ENCODE data around the gene BORCS5.
A peak's percentile ranks its signal among the peaks of the same experiment; 100 is the strongest.
"Not testable (repeated sequence)": the region's sequence is repeated elsewhere in the genome, so short reads cannot be mapped to it uniquely, and the experiment has no call there.

BORCS5 gene

DNA sequence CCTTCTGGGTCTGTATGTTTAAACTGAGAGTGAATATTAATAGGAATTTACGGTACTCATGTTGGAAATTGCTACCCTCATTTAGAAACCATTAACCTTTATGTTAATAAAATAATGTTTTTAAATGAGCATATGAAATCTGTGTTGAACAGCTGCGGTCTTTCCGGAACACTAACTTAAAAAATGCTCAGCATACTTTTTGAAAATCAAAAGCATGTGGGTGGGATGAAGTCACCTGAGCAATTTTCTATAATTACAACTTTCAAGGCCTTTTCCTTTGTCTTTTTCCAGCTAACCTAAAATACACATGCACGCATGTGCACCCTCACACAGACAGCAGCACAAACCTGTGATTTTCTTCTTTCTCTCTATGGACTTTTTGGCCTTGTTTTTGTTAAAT lies 39.8 kb downstream of the BORCS5 start:
- DNase-seq (ENCODE audit: low spot score), result no peak

DNA sequence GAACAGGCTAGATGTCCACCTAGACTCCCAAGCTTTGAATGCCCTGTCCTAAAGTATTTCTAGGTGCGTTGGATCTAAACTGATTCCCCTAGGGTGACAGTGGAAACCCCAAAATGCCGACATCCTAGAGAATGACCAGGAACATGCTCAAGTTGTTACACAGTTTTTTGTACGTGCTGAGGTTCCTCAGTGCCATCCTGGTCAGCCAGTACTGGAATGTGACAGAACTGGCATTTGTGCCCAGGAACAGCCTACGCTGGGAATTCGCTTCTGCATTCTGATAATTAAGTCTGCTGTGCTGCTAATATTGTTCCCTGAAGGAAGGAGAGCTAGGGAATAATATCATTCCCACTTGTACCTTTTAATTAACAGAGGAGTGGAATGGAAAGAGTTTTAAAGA lies 40.3 kb downstream of the BORCS5 start:
- DNase-seq (ENCODE audit: low spot score), result no peak

DNA sequence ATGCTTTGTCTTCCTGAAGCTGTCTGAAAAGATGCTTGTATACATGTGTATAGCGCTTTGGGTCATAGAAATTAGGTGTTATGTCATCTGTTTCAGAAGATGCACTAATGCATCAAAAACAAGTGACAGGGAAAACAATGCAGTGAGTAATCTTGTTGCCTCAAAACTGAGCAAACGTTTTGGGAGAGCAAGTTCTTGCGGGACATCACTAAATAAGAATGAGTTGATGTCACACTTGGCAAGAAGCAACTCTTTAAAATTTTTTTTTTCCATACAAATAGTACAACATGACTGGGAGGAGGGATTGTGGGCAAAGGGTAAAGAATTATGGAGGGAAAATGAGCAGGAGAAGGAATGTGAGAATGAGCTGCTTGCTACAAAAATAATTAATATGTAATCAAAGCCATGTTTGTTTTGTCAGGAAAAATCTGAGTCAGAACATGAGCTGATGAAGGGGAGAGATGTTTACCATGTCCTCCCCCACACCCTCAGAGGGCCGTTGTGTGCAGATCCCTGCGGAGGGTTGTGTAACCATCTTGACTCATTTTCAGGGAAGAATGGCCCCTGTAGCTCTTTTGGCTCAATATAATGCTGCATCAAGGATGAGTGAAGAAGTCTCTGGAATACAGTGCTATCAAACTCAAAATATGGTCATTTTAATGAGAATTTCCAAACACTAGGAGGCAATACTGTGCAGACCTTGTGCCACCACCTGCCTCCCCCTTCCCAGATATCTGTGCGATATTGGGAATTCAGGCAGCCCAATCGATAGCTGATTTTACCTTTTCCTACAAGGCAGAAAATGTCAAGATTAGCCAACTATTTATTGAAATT lies 41.4 kb downstream of the BORCS5 start:
- DNase-seq (ENCODE audit: low spot score), result peak; percentile 87

DNA sequence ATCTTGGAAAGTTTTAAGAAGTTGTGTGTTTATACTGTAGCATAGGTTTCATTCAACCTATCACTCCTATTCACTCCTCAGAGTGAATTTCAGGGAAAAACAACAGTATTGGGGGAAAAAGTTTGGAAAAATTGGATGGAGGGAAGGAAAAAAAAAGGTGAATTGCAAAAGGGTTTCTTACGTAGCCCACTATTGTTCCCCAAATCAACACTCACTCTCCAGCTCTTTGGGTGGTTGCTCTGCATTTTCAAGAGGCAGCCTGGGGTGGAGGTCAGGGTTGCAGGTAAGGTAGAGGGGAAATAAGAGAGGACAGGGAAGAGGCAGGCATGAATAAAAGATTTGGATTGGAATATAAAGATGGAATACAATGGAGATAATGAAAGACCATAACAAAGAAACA lies 42.3 kb downstream of the BORCS5 start:
- no peak for DNase-seq (ENCODE audit: low spot score)

DNA sequence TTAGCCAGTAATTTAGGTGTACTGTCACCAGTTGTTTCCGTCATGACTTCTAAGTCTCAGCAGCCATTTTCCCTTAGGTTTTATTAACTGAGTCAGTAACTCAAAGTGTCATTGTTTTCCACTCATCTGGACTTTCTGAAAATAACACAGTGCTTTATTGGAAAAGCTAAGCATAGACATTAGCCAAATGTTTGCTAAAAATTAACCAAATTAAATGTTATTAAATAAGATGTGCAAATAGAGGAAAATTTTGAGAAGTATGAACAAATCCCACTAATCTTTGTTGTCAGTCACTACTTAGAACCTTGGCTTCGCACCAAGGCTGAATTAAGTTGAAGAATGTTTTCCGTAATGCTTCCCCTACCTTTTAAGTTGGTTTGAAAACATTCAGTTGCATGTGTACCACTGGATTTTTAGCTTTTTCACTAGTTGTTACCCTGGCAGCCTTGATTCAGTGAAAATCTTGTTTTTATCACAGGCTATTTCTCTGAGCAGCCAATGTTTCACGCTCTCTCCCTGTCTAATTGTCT lies 43.0 kb downstream of the BORCS5 start:
- DNase-seq (ENCODE audit: low spot score), result no peak

DNA sequence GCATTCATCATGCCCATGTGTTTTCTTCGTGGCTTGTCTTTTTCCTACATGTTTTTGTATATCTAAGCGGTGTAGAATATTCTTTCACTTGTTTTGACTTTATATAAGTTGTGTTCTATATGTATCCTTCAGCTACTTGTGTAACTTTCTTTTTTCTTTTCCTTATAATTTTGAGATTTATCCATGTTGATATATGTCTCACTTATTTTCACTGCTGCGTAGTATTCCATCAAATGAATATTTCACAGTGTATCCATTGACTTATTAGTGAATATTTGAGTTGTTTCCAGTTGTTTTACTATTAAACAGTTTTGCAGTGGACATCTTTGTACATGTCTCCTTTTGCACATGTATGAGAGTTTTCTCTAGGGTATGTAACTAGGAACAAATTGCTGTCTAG lies 43.9 kb downstream of the BORCS5 start:
- no peak for DNase-seq (ENCODE audit: low spot score)

DNA sequence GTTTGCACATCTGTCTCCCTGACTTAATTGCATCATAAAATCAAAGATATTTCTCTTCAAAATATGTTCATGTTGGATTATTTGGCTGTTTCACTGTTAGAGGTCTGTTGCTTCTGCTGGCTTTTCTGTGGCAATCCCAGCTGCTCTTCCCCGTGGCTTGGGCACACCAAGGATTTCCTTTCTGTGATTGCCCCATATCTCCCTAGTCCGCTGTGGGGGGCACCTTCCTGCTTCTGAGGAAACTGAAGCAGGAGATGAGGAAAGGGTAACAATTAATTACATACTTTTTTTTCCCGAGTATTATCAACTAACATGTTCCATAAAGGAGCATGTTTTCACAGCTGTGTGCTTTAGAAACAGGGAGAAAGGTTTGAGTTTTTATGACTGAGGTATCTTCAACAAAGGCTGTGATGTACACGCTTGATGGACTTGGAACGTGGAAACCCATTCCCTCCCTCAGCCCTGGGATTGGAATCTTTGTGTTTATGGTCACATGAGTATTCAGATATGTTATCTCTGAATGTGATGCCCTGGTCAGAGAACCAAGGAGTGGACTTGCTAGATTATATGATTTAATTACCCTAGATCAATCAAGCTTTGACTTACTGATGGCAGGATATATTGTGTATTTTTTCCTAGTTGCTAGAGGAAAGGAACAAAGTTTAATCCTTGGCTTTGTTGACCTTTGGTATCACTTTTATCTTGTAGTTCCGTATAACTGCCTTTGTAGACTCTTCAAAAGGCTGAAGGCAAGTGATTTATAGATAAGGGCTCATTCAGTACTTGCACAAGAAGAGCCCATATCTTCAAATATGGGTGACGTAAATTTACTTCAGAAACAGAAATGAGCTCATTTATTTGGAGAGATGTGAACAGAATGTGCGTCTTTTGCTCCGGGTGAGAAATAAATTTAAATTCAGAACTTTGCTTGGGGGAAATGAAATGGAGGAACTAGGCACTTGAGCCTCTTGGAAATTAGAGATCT lies 46.7 kb downstream of the BORCS5 start:
- DNase-seq (ENCODE audit: low spot score), result no peak

DNA sequence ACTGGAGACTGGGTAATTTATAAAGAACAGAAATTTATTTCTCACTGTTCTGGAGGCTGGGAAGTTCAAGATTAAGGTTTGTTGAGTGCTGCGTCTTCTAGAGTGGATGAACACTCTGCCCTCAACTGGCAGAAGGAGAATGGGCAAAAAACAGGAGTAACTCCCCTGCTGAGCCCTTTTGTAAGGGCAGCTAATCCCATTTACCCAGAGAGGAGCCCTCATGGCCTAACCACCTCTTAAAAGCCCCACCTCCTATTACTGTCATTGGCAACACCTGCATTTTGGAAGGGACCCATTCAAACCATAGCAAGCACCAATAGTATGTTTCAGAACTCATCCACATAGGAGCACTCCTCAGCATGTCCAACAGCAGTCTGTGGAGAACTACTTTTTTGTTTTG lies 47.4 kb downstream of the BORCS5 start:
- no peak for DNase-seq (ENCODE audit: low spot score)

DNA sequence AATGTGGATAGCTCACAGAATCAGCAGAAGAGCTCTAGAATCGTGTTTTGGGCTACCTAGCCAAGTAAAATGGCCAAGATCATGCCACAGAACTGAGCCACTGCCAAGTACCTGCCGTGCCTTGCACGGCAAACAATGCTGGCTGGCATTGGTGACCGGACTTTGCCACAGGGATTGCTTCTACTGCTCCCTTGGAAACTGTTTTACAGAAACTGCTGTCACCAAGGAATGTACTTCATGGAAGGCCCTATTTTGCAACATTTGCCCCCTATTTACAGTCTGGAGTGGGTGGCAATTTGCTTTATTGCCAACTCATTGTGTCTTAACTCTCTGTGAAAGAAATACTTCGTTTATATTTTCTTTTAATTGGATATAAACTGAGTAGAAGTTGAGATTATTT lies 49.0 kb downstream of the BORCS5 start:
- no peak for DNase-seq (ENCODE audit: low spot score)

DNA sequence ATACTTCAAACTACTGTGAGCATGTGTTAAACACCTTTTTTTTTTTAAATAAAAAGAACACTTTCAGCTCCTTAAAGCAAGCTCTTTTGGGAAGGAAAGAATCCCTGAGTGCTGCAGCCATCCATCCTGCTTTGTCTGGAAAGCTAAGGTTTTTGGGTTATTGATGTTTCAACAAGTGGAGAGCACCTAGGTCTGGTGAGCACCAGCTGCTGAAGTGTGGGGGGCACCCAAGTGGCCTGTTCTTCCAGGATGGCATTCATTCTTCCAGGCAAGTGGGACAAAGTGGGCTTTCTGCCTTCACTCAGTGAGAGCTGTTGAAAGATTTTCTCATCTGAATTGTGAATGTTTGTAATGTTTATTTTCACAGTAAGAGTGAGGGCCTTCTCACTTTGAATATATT lies 49.9 kb downstream of the BORCS5 start:
- DNase-seq (ENCODE audit: low spot score), result no peak

DNA sequence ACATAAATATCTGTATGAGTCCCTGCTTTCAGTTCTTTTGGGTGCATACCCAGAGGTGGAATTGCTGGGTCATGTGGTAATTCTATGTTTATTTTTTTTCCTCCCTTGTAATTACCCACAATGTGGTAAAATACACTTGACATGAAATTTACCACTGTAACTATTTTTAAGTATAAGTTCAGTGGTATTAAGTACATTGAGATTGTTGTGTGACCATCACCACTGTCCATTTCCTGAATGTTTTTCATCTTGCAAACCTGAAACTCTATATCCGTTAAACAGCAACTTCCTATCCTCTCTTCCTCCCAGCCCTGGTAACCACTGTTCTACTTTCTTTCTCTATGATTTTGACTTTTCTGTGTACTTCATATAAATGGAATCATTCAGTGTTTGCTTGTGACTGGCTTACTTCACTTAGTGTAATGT lies 51.4 kb downstream of the BORCS5 start:
- no peak for DNase-seq (ENCODE audit: low spot score)

DNA sequence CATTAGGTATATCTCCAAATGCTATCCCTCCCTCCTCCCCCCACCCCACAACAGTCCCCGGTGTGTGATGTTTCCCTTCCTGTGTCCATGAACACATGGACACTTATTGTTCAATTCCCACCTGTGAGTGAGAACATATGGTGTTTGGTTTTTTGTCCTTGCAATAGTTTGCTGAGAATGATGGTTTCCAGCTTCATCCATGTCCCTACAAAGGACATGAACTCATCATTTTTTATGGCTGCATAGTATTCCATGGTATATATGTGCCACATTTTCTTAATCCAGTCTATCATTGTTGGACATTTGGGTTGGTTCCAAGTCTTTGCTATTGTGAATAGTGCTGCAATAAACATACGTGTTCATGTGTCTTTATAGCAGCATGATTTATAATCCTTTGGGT lies 52.5 kb downstream of the BORCS5 start:
- not testable (repeated sequence) for DNase-seq (ENCODE audit: low spot score)

DNA sequence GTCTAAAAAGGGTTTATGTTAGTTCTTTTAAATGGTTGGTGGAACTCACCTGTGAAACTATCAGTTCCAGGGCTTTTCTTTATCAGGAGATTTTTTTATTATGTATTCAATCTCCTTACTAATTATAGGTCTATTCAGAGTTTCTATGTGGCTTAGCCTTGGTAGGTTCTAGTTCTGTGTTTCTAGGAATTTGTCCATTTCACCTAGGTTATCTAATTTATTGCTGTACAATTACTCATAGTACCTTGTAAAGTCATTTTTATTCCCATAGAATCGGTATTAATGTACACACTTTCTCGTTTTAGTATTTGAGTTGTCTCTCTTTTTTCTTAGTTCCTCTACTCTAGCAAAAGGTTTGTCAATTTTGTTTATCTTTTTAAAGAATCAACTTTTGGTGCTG lies 59.0 kb downstream of the BORCS5 start:
- no peak for DNase-seq (ENCODE audit: low spot score)

DNA sequence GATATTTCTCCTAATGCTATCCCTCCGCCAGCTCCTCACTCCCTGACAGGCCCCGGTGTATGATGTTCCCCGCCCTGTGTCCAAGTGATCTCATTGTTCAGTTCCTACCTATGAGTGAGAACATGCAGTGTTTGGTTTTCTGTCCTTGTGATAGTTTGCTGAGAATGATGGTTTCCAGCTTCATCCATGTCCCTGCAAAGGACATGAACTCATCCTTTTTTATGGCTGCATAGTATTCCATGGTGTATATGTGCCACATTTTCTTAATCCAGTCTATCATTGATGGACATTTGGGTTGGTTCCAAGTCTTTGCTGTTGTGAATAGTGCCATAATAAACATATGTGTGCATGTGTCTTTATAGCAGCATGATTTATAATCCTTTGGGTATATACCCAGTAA lies 62.3 kb downstream of the BORCS5 start:
- not testable (repeated sequence) for DNase-seq (ENCODE audit: low spot score)

DNA sequence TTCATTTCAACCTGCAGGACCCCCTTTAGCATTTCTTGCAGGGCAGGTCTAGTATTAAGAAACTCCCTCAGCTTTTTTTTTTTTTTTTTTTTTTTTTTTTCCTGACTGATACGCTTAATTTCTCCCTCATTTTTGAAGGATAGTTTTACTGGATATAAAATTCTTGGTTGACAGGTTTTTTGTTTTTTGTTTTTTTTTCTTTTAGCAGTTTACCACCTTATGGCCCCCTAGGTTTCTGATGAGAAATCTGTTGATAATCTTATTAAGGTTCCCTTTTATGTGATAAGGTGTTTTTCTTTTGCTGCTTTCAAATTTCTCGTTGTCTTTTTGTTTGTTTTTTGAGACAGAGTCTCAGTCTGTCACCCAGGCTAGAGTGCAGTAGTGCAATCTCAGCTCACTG lies 66.5 kb downstream of the BORCS5 start:
- DNase-seq (ENCODE audit: low spot score), result no peak

DNA sequence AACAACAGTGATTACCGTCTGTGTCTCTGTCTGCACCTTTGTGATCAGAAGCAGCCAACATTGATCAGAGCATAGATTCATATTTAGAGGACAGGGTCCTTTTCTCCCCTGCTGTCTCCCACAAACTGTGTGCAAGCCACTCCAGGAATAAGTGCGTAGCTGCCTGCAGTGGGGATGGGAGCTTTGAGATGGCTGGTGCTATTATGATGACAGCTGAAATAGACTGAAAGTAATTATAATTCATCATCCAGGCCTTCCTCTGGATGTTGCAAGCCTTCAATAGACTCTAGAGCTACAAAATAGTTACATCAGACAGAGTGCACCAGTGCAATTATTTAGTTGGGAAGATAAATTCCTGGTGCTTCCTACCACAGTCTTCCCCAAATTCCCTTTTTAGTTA lies 68.1 kb downstream of the BORCS5 start:
- DNase-seq (ENCODE audit: low spot score), result no peak

DNA sequence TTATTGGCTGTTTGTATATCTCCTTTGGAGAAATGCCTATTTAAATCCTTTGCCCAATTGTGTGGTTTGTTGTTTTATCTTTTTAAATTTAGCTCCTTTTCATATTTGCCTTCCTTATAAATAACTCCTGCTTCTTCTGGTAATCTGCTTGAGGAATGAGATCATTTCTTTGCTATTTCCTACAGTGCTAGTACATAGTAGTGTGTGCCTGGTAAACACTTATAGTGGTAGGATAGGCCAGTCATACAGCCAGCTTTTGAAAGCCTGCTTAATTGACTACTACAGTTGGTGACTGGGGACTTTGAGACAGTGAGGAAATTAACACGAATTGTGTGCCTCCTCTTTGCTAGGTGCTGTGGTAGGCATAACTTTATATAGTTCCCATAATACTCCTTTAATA lies 68.7 kb downstream of the BORCS5 start:
- no peak for DNase-seq (ENCODE audit: low spot score)

DNA sequence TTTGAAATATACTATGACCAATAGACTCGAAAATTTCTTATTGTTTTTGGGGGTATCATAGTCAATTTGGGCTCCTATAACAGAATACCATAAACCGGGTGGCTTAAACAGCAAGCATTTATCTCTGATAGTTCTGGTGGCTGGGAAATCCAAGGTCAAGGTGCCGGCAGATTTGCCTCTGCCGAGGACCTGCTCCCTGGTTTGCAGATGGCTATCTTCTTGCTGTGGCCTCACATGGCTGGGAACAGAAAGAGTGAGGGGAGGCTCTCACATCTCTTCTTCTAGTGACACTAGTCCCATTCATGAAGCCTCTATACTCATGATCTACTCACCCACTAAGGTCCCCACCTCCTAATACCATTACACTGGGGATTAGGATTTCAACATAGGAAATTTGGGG lies 70.7 kb downstream of the BORCS5 start:
- DNase-seq (ENCODE audit: low spot score), result no peak

DNA sequence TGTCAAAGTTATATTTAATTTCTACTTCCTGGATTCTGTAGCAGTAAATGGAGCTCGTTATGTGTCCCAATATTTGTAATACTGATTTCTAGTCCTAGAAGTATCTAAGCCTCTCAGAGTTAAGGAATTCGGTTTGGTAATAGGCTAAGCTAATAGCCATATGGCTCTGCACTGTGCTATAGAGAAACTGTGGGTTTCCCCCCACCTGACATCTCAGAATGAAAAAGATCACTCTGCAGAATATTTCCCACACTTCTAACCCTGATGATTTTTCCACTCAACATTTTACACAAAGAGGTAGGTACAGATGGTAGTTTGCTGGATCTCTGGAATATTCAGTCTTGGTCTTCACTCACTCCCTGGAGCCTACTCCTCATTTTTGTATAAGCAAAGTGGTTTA lies 71.2 kb downstream of the BORCS5 start:
- no peak for DNase-seq (ENCODE audit: low spot score)

DNA sequence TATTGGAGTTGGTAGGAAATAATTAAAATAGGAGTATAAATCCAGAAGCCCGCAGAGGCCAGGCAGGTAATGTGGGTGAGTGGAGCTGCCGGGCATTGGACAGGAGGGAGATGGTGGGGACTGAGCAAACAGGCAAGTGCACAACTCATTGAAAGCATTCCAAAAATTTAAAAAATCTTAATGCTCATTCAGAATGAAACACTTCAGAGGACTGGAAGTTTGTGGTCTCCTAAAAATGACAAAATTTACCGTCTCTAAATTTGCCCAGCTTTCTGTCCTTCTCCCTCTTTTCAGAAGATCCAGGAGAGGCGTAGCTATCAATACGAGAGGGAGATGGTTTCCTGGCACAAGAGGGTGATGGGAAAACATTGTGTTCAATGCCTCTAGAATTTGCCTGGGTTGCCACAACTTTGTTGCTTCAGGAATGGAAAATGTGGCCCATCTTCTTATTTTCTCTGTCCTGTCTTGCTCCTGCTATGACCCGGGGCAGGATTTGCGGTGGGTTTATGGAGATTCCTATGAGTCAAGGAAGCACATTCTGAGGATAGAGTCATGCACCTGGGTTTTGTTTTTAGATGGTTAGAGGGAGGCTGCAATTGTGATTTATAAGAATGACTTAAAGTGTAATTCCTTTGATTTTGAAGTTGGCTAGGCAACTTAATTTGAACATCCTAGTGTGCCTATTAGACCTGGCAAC lies 72.2 kb downstream of the BORCS5 start:
- no peak for DNase-seq (ENCODE audit: low spot score)

DNA sequence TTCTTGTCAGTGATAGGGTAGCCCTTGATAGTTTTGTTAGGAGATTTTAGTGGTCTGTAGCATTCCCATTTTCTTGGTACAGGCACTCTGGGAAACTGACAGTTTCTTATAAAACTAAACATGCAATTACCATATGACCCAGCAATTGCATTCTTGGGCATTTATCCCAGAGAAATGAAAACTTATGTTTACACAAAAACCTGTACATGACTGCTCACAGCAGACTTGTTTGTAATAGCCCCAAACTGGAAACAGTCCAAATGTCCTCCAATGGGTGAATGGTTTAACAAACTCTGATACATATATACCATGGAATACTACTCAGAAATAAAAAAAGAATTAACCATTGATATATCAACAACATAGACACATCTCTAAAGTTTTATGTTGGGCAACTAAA lies 75.5 kb downstream of the BORCS5 start:
- DNase-seq (ENCODE audit: low spot score), result peak; percentile 29

DNA sequence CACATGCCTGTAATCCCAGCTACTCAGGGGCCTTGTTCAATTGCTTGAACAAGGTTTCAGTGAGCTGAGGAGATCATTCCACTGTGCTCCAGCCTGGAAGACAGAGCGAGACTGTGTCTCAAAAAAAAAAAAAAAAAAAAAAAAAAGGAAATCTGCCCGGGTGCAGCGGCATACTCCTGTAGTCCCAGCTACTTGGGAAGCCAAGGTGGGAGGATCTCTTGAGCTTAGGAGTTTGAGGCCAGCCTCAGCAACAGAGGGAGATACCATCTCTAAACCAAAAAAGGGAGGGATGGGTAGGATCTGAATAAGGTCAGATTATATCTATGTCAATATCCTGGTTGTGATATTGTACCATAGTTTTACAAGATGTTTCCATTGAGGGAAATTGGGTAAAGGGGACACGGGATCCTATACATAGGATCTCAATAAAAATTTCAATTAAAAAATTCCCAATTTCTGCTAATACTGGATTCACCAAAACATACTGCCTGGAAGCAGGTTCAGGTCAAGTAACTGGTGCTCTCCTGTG lies 76.4 kb downstream of the BORCS5 start:
- no peak for DNase-seq (ENCODE audit: low spot score)

Data from AG08396 (cell line).